Fibroblast of upper back skin (primary cell): ENCODE measurements around the gene BTBD10.

ENCODE experiments used
- DNase-seq: peaks from one replicate; pipeline ENCODE4 v3.0.0-alpha.2; 2013

The BTBD10 gene

GRCh38 chr11:13367115-13367514 is 95.9 kb downstream of the BTBD10 start:
- no peak for DNase-seq

GRCh38 chr11:13366266-13367026 is 96.6 kb downstream of the BTBD10 start:
- DNase-seq, result no peak

DNA sequence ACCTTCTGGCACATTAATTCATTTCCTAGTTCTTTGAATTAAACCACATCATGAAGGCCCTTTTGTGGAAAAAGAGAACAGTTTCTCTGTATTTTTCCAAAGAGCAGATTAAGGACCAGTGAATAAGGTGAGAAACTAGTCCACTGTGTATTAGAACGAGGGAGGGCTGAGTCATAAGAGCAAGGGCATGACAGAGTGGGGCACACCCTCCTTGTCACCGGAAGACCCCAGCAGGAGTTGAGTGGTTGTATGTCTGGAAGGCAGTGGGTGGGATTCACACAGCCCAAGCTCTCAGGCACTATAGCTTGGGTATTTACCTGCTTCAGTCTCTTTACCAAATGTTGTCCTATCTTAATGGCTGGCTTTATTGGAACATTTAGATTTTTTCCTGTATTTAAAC is 98.6 kb downstream of the BTBD10 start:
- no peak for DNase-seq

GRCh38 chr11:13362596-13363109 is 100.4 kb downstream of the BTBD10 start:
- no peak for DNase-seq

- DNase-seq, result peak; percentile 77
Observed at GRCh38 chr11:13358596-13359270, 104.3 kb downstream of the BTBD10 start.

GRCh38 chr11:13357232-13357631 is 105.8 kb downstream of the BTBD10 start:
- no peak for DNase-seq

GRCh38 chr11:13355191-13355590 is 107.8 kb downstream of the BTBD10 start:
- no peak for DNase-seq

GRCh38 chr11:13354335-13354734 is 108.7 kb downstream of the BTBD10 start:
- no peak for DNase-seq

DNA sequence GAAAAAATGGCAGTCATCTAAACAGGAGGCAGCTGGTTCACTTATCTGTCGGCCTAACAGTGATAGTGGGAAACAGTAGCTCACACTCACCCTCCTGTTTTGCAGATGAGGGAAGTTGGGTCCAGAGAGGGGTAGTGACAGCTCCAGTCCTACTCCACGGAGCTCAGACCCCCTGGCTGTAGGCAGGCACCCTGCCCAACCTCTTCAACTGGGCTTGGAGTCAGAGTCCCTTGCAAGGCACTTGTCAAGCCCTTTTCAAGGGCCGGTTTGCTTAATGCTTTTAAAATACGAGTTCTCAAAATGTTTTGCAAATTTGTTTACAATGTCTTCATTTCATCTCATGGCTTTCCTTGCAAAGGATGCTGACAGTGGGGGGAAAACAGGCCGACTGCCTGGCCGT is 110.3 kb downstream of the BTBD10 start:
- no peak for DNase-seq

GRCh38 chr11:13349581-13349980 is 113.4 kb downstream of the BTBD10 start:
- no peak for DNase-seq

DNA sequence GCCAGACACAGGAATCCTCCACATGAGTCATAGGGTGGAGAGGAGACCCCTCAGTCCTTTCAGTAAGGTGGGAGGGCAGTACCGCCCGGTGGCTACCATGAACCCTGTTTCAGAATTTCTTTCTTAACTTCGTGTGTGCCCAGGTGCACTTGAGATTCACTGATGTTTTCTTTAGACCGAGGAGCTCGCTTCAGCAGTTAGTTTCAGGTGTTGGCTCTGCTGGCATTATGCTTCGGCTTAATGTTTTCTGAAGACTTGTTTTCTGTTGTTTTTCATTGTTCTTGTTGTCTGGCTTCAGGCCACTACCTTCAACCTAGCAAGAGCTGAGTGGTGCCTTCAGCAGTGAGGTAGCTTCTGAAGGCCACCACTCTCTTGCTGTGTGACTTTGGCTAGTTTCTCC is 114.0 kb downstream of the BTBD10 start:
- DNase-seq, result no peak

GRCh38 chr11:13348305-13348704 is 114.7 kb downstream of the BTBD10 start:
- DNase-seq, result no peak

DNA sequence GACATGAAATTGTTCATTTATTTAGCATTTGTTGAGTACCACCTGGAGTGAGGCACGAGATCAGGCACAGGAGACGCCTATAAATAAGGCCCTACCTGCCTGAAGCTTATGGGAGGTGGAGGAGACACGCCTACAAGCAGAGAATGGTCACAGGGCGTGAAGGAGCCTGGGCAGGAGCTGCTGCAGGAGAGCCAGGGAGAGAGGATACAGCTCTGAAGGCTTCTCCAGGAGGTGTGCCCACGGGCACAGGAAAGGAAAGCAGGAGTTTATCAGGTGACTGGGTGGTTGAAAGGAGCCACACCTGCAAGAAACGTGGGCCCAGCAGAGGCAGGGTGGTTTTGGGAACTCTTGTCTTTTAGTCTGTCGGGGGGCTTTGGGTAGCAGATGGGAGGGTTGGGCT is 115.1 kb downstream of the BTBD10 start:
- DNase-seq, result no peak

- DNase-seq, result no peak
Observed at GRCh38 chr11:13346470-13346869, 116.6 kb downstream of the BTBD10 start.

GRCh38 chr11:13344818-13345217 is 118.2 kb downstream of the BTBD10 start:
- DNase-seq, result no peak

DNA sequence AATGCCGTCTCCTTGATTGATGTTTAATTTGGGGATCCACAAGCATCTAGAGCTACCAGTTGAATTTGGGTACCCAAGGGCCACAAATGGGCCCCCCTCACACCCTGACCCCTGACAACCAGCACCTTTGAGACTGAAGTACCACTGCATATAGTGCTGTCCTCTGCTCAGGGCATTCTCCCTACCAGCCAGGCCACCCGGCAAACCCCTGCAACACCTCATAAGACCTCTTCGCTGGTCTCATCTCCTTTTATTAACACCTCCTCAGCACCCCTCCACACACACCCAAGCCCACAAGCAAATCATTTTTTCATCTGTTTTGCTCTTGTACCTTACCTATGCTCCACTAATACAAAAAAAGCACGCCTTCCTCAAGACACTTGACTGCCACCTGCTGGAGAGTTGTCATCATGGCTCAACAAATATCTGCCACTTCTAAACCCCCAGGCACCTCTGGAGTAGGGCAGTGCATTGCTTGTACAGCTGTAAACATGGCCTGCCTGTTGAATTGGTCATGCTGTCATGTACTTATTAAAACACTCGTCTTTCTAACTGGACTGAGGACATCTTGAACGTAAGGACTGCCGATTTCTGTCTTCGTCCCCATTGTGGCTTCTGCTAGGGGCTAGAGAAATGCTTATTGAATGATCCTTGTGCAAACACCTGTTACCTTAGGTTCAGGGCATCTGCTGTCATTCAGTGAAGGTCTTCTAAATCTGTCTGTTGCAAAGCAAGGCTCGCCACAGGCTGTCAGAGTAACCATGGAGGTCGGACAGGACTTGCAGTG is 118.9 kb downstream of the BTBD10 start:
- peak; percentile 77 for DNase-seq

GRCh38 chr11:13343067-13343466 is 120.0 kb downstream of the BTBD10 start:
- no peak for DNase-seq

DNA sequence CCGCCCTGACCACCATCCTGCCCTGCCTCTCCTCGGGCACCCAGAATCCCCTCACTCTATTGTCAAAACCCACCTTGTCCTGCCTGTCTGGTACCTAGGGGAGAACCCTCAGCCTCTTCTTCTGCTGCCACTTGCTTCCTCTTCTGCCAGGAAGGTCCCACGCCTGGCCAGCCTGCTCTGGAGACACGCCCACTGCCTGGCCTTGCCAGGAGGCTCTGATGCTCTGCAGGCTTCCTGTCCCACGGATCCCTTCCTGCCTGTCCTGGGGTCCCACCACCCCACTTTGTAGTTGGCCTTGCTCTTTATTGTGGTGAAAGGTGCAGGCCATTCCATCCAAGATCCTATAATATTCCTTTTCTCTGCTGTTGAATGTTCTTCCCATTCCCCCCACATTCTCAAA is 122.0 kb downstream of the BTBD10 start:
- no peak for DNase-seq

GRCh38 chr11:13339195-13340153 is 123.5 kb downstream of the BTBD10 start:
- DNase-seq, result peak; percentile 97

GRCh38 chr11:13338427-13339069 is 124.5 kb downstream of the BTBD10 start:
- peak; percentile 50 for DNase-seq

DNA sequence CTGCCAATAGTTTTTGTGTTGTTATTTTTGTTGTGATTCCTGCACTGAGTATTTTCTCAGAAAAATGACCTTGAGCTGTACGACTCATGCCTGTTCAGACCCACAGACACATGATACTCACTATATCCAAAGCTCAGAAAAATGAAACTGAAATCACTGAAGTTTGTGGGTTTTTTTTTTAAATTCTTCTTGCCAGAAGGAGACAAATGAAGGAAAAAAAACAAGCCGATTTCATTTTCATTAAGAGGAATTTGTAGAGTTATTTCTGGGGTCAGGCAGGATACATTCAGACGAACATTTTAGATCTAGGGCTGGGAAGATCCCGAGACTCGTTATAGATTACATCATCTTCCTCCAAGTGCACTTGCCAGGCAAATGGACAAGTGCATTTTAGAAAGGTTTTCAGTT is 125.0 kb downstream of the BTBD10 start:
- DNase-seq, result peak; percentile 61
